ENCODE data around the gene RPL4. TPM values are rescaled to one million over a fixed set of nuclear protein-coding genes. Genes with fewer than 3 reads are reported as not detected.

Gene RPL4
- total and polyA plus RNA-seq, 10 of the 15 experiments (the other 5 are each of a cell fraction or from before 2014, with no cell fraction given) = 2,004 to 8,888 (median 4,667) TPM

DNA sequence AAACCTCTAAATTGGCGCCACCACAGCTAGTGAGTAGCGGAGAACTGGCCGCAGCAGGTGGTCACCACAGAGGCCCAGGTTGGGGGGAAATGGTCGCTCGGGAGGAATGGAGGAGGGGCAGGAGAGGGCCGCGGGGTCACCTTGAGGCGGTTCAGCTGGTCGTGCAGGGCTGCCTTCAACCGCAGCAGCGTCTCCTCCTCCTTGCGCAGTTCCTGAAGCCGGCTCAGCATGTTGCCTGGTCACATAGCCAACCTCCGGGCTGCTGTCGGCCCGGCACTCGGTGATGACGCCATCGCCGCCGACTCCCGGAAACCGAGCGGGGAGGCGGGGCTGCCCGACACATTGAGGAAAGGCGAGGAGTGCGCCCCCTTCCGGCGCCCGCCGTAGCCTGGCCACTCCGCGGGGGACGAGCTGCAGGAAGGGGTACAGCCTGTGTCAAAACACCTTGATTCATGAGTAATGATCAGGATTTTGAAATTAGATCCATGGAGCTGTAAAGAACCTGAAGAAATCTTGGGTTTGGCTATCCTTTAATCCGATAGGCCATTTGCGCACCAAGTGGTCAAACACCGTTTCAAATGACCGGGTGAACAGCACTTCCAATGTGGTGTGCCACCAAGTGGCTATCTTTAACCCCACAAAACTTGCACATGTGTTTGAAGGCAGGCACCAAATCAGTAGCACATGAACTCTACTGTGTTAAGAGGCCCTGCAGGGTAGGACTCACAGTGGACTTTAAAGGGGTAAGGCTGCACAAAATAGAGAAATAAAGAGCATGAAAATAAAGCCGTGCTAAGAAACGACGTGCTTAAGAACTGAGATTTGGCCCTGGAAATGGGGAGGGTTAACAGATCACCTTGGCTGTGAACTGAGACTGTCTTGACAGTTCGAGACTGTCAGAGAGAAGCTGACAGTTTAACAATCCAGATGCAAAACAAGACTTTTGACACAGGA, 6.9 kb downstream of the RPL4 start, which contains the start of gene SNAPC5 (continued):
- TF ChIP-seq GATAD2B (conservative IDR thresholded peaks at IDR 0.05; ENCODE audit: low read depth) = peak; percentile 75; the same call in 1 of the 2 replicates
- peak; percentile 64; the same call in 1 of the 2 replicates for TF ChIP-seq ZNF687 (IDR thresholded peaks at IDR 0.05)
- TF ChIP-seq REST (IDR thresholded peaks at IDR 0.05; ENCODE audit: low read depth, low read length) = no peak

Data from GM12878 (cell line).